ENCODE measurements around the gene TMCC3. TPM values are rescaled to one million over a fixed set of nuclear protein-coding genes. Genes with fewer than 3 reads are reported as not detected.

TMCC3 gene
- total RNA-seq, 1 donor from 2014 or later: 48.1 TPM

GRCh38 chr12:94586589-94587259 lies 63.6 kb downstream of the TMCC3 start:
- H3K27ac Mint-ChIP-seq (ENCODE audit: unreplicated experiment): no peak overlapping the region
- no peak for DNase-seq (ENCODE audit: low spot score)
- peaks cover 9% of the 10 kb centered on the region for H3K4me1 Mint-ChIP-seq (ENCODE audit: unreplicated experiment)
- no peak overlapping the region for H3K4me3 Mint-ChIP-seq (ENCODE audit: unreplicated experiment)
- no peak for TF ChIP-seq CTCF (IDR thresholded peaks at IDR 0.05; ENCODE audit: unreplicated experiment)
- H3K27me3 Mint-ChIP-seq (ENCODE audit: unreplicated experiment): peaks cover 3% of the 10 kb centered on the region
- peaks cover 13% of the 10 kb centered on the region for H3K36me3 Mint-ChIP-seq (ENCODE audit: low read depth, unreplicated experiment)
- no peaks in the 10 kb centered on the region for H3K9me3 Mint-ChIP-seq (ENCODE audit: unreplicated experiment)

GRCh38 chr12:94585626-94586025 lies 64.7 kb downstream of the TMCC3 start:
- no peak for DNase-seq (ENCODE audit: low spot score)
- H3K36me3 Mint-ChIP-seq (ENCODE audit: low read depth, unreplicated experiment): peaks cover 9% of the 10 kb centered on the region
- no peak overlapping the region for H3K27ac Mint-ChIP-seq (ENCODE audit: unreplicated experiment)
- H3K4me1 Mint-ChIP-seq (ENCODE audit: unreplicated experiment): peaks cover 9% of the 10 kb centered on the region
- no peak for TF ChIP-seq CTCF (IDR thresholded peaks at IDR 0.05; ENCODE audit: unreplicated experiment)
- peaks cover 3% of the 10 kb centered on the region for H3K27me3 Mint-ChIP-seq (ENCODE audit: unreplicated experiment)
- no peak overlapping the region for H3K4me3 Mint-ChIP-seq (ENCODE audit: unreplicated experiment)
- no peaks in the 10 kb centered on the region for H3K9me3 Mint-ChIP-seq (ENCODE audit: unreplicated experiment)

GRCh38 chr12:94584377-94584776 lies 66.0 kb downstream of the TMCC3 start:
- no peak overlapping the region for H3K4me3 Mint-ChIP-seq (ENCODE audit: unreplicated experiment)
- peaks cover 9% of the 10 kb centered on the region for H3K4me1 Mint-ChIP-seq (ENCODE audit: unreplicated experiment)
- DNase-seq (ENCODE audit: low spot score): no peak
- H3K27ac Mint-ChIP-seq (ENCODE audit: unreplicated experiment): no peak overlapping the region
- TF ChIP-seq CTCF (IDR thresholded peaks at IDR 0.05; ENCODE audit: unreplicated experiment): no peak
- no peaks in the 10 kb centered on the region for H3K9me3 Mint-ChIP-seq (ENCODE audit: unreplicated experiment)
- H3K36me3 Mint-ChIP-seq (ENCODE audit: low read depth, unreplicated experiment): peaks cover 4% of the 10 kb centered on the region
- H3K27me3 Mint-ChIP-seq (ENCODE audit: unreplicated experiment): peaks cover 3% of the 10 kb centered on the region

- H3K9me3 Mint-ChIP-seq (ENCODE audit: unreplicated experiment): no peaks in the 10 kb centered on the region
- H3K4me1 Mint-ChIP-seq (ENCODE audit: unreplicated experiment): peaks cover 3% of the 10 kb centered on the region
Observed at GRCh38 chr12:94582591-94582990, 67.8 kb downstream of the TMCC3 start.

More at GRCh38 chr12:94582591-94582990, 67.8 kb downstream of the TMCC3 start:
- H3K27ac Mint-ChIP-seq (ENCODE audit: unreplicated experiment): no peak overlapping the region
- no peak for TF ChIP-seq CTCF (IDR thresholded peaks at IDR 0.05; ENCODE audit: unreplicated experiment)
- no peak for DNase-seq (ENCODE audit: low spot score)
- peaks cover 1% of the 10 kb centered on the region for H3K27me3 Mint-ChIP-seq (ENCODE audit: unreplicated experiment)
- peaks cover under 1% of the 10 kb centered on the region for H3K36me3 Mint-ChIP-seq (ENCODE audit: low read depth, unreplicated experiment)
- no peak overlapping the region for H3K4me3 Mint-ChIP-seq (ENCODE audit: unreplicated experiment)

Data from endothelial cell (in vitro differentiated cells).